K562 (cell line): ENCODE results near the gene CHSY1.

Experiments
- ATF4 ChIP-seq: fragments of 450-650 bp; formaldehyde crosslinking; IDR thresholded peaks from 2 replicates; pipeline ENCODE4 v1.4.0; 2022; ENCODE audit warnings: mild to moderate bottlenecking, moderate library complexity
- BRCA1 ChIP-seq, 2 experiments: fragments of 450-650 bp in 1 of 2; sonication (generic) in 1 of 2; formaldehyde crosslinking in 1 of 2; IDR thresholded peaks; 2 replicates each; pipeline versions ENCODE4 v1.5.0 to v1.6.1; 2017 to 2020; ENCODE audit warnings: mild to moderate bottlenecking in 1 of 2, missing genetic modification reagents in 1 of 2
- CTCF ChIP-seq, 3 experiments: IDR thresholded peaks in 2 of 3; conservative IDR thresholded peaks in 1 of 3; 2 replicates each; pipeline ENCODE4 v1.5.1; 2011 to 2012; ENCODE audit warnings: low read length in 3 of 3, mild to moderate bottlenecking in 3 of 3, control low read depth in 2 of 3, improper control_type of control experiment in 1 of 3, inconsistent platforms in 1 of 3, low read depth in 1 of 3, mixed read lengths in 1 of 3, moderate library complexity in 1 of 3; ENCODE audit not compliant: insufficient read depth in 2 of 3
- EP300 ChIP-seq: IDR thresholded peaks from 2 replicates; pipeline ENCODE4 v1.6.1; 2012; ENCODE audit warnings: low read length, improper control_type of control experiment
- EZH2 ChIP-seq: IDR thresholded peaks from 2 replicates; pipeline ENCODE4 v1.6.1; 2012; ENCODE audit warnings: low read depth, mild to moderate bottlenecking, inconsistent platforms, low read length, borderline replicate concordance
- JUNB ChIP-seq: fragments of 450-650 bp; formaldehyde crosslinking; conservative IDR thresholded peaks from 2 replicates; pipeline ENCODE4 v1.4.0; 2020; ENCODE audit warnings: mild to moderate bottlenecking
- MAFK ChIP-seq: IDR thresholded peaks from 2 replicates; pipeline ENCODE4 v1.6.1; 2011; ENCODE audit warnings: low read length, improper control_type of control experiment
- POLR2AphosphoS5 ChIP-seq: IDR thresholded peaks from 2 replicates; pipeline ENCODE4 v1.6.1; 2011; ENCODE audit warnings: mild to moderate bottlenecking, low read depth, low read length, moderate library complexity; ENCODE audit not compliant: control insufficient read depth, insufficient read depth
- RAD21 ChIP-seq, 2 experiments: fragments of 250-450 bp in 1 of 2; fragments of 450-650 bp in 1 of 2; sonication (Bioruptor Pico) in 1 of 2; formaldehyde crosslinking in 1 of 2; IDR thresholded peaks in 1 of 2; conservative IDR thresholded peaks in 1 of 2; 2 replicates each; pipeline versions ENCODE4 v1.4.0 to v1.8.0; 2020 to 2022; ENCODE audit warnings: mild to moderate bottlenecking in 2 of 2, moderate library complexity in 1 of 2
- RNF2 ChIP-seq: sonication (generic); IDR thresholded peaks from 2 replicates; pipeline ENCODE4 v1.6.1; 2016
- YY1 ChIP-seq, 3 experiments: IDR thresholded peaks; 2 replicates each; pipeline ENCODE4 v1.6.1; 2011; ENCODE audit warnings: low read length in 2 of 3, mild to moderate bottlenecking in 2 of 3, moderate library complexity in 2 of 3, borderline replicate concordance in 1 of 3, control low read depth in 1 of 3, low read depth in 1 of 3; ENCODE audit not compliant: insufficient read depth in 3 of 3, insufficient replicate concordance in 2 of 3, control insufficient read depth in 1 of 3, insufficient read length in 1 of 3; ENCODE audit errors: extremely low read depth in 1 of 3
- TF ChIP-seq, protein P1 (sequence below): fragments of 450-650 bp; IDR thresholded peaks from 2 replicates; pipeline ENCODE4 v1.6.1; 2016; ENCODE audit warnings: missing biosample characterization, missing genetic modification characterization
- TF ChIP-seq, protein P2 (sequence below): sonication (generic); formaldehyde crosslinking; IDR thresholded peaks from 2 replicates; pipeline ENCODE4 v1.9.0; 2022; ENCODE audit warnings: mild to moderate bottlenecking, missing genetic modification reagents

DNA sequence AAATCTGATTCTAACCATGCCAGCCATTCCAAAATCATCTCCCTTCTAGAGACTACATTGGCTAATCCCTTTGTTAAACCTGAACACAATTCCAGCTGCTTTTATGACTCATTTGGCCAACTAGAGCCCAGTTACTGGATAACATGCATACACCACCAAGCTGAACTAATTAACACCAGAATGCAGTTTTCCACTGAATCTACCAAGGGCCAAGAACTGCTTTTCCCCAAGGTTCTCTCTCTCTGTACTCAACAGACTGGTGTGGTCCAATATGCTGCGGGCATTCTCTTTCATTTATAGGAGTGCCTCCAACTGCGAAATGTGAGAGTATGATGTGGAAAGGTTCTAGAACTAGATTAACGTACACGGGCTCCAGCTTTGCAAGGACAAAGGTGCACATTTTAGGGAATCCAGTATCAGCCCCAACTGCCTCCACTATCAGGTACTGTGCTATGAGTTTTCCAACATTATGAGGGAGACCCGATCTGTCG, 1.5 kb downstream of the CHSY1 start:
- TF ChIP-seq EZH2 (no peak), RNF2 (no peak), YY1 (IDR thresholded peaks at IDR 0.05; ENCODE audit: borderline replicate concordance in 1 of 3, control insufficient read depth in 1 of 3, extremely low read depth in 1 of 3, insufficient read depth in 3 of 3, insufficient read length in 1 of 3, insufficient replicate concordance in 2 of 3, low read depth in 1 of 3, low read length in 2 of 3) (no peak), MAFK (no peak), CTCF (IDR thresholded peaks at IDR 0.05 in 2 of 3, conservative IDR thresholded peaks at IDR 0.05 in 1 of 3; ENCODE audit: insufficient read depth in 2 of 3, low read depth in 1 of 3, low read length in 3 of 3) (no peak), POLR2AphosphoS5 (no peak), EP300 (no peak), ATF4 (CRISPR knock-in tag) (no peak), BRCA1 (IDR thresholded peaks at IDR 0.05) (no peak), BRCA1 (CRISPR knock-in tag; IDR thresholded peaks at IDR 0.05) (no peak), RAD21 (CRISPR knock-in tag; conservative IDR thresholded peaks at IDR 0.05 in 1 of 2, IDR thresholded peaks at IDR 0.05 in 1 of 2) (no peak), JUNB (CRISPR knock-in tag) (no peak)
- TF ChIP-seq, protein P1, sequence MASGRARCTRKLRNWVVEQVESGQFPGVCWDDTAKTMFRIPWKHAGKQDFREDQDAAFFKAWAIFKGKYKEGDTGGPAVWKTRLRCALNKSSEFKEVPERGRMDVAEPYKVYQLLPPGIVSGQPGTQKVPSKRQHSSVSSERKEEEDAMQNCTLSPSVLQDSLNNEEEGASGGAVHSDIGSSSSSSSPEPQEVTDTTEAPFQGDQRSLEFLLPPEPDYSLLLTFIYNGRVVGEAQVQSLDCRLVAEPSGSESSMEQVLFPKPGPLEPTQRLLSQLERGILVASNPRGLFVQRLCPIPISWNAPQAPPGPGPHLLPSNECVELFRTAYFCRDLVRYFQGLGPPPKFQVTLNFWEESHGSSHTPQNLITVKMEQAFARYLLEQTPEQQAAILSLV (tag): no peak
- TF ChIP-seq, protein P2, sequence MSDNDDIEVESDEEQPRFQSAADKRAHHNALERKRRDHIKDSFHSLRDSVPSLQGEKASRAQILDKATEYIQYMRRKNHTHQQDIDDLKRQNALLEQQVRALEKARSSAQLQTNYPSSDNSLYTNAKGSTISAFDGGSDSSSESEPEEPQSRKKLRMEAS (CRISPR knock-in tag): no peak
